ENCODE results near the gene TINAGL1.

The TINAGL1 gene

DNA sequence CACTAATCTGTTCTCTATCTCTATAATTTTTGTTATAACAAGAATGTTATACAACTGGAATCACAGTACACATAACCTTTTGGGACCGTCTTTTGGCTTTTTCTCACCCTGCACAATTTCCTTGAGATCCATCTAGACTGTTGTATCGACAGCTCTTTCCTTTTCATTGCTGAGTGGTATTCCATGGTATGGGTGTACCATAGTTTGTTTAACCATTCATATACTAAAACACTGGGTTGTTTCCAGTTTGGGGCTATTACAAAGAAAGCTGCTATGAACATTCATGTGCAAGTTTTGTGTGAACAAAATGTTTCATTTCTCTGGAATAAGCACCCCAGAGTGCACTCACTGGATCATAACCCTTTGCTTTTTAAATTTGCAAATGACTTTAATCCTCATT, 25.8 kb downstream of the TINAGL1 start:
- TF ChIP-seq, protein P1, sequence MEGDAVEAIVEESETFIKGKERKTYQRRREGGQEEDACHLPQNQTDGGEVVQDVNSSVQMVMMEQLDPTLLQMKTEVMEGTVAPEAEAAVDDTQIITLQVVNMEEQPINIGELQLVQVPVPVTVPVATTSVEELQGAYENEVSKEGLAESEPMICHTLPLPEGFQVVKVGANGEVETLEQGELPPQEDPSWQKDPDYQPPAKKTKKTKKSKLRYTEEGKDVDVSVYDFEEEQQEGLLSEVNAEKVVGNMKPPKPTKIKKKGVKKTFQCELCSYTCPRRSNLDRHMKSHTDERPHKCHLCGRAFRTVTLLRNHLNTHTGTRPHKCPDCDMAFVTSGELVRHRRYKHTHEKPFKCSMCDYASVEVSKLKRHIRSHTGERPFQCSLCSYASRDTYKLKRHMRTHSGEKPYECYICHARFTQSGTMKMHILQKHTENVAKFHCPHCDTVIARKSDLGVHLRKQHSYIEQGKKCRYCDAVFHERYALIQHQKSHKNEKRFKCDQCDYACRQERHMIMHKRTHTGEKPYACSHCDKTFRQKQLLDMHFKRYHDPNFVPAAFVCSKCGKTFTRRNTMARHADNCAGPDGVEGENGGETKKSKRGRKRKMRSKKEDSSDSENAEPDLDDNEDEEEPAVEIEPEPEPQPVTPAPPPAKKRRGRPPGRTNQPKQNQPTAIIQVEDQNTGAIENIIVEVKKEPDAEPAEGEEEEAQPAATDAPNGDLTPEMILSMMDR (IDR thresholded peaks at IDR 0.05; ENCODE audit: low read depth, low read length, missing control alignments), result no peak
- in situ Hi-C loops (cut with HindIII; ENCODE audit: low pct_ligation_motif_present, low sequenced_read_pairs), result no loop called here
- Histone ChIP-seq H3K36me3 (replicated peaks) (no peaks in the 10 kb centered on the region), H3K27me3 (replicated peaks) (no peaks in the 10 kb centered on the region), H3K27ac (no peak overlapping the region), H3K4me3 (ENCODE audit: low read depth, low read length) (no peak overlapping the region)
- DNase-seq, result no peak

DNA sequence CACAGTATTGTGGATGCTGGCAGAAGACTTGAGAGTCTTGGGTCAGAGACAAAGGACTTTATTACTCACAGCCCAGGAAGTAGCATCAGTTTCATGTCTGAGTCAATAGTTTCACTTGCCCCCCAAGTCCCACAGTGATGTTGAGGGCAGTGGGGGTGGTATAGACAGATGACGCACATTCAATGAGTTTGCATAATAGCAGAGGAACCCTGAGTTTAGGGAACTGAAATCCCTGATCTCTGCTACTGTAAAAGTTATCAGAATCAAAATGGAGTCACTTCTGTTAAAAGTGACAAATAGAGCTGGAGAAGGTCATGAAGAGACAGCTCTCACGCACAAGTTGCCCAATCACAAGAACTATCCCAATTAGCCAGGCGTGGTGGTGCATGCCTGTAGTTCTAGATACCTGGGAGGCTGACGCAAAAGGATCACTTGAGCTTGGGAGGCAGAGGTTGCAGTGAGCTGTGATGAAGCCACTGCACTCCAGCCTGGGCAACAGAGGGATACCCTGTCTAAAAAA, 29.7 kb downstream of the TINAGL1 start:
- DNase-seq, result peak; percentile 78
- TF ChIP-seq, protein P1 (IDR thresholded peaks at IDR 0.05; ENCODE audit: low read depth, low read length, missing control alignments), result no peak
- peak overlapping the region; percentile 18 for H3K27ac ChIP-seq
- no peak overlapping the region for H3K4me3 ChIP-seq (ENCODE audit: low read depth, low read length)
- no peaks in the 10 kb centered on the region for H3K27me3 ChIP-seq (replicated peaks)
- in situ Hi-C loops (cut with HindIII; ENCODE audit: low pct_ligation_motif_present, low sequenced_read_pairs), result no loop called here
- H3K36me3 ChIP-seq (replicated peaks), result no peaks in the 10 kb centered on the region

DNA sequence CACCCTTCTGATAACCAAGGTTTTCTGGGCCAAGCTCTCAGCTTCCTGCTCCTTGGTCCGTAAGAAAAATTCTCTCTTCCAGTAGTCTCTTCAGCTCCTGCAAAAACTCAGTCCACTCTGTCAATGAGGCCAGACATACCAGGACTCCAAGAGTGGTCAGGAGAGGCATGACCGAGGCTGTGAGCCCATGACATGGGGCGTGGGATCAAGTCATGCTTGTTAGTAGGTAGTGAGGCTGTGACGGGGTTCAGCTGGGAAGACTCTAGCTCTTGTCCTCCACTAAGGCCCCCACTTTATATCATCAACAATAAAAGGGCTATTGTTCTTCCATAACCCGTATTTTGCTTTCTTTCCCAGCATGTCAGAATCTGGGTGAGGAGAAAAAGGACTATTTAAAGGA, 31.0 kb downstream of the TINAGL1 start:
- Histone ChIP-seq H3K36me3 (replicated peaks) (no peaks in the 10 kb centered on the region), H3K27me3 (replicated peaks) (no peaks in the 10 kb centered on the region), H3K4me3 (ENCODE audit: low read depth, low read length) (no peak overlapping the region), H3K27ac (no peak overlapping the region)
- no peak for DNase-seq
- TF ChIP-seq, protein P1 (IDR thresholded peaks at IDR 0.05; ENCODE audit: low read depth, low read length, missing control alignments), result no peak
- in situ Hi-C loops (cut with HindIII; ENCODE audit: low pct_ligation_motif_present, low sequenced_read_pairs), result no loop called here

DNA sequence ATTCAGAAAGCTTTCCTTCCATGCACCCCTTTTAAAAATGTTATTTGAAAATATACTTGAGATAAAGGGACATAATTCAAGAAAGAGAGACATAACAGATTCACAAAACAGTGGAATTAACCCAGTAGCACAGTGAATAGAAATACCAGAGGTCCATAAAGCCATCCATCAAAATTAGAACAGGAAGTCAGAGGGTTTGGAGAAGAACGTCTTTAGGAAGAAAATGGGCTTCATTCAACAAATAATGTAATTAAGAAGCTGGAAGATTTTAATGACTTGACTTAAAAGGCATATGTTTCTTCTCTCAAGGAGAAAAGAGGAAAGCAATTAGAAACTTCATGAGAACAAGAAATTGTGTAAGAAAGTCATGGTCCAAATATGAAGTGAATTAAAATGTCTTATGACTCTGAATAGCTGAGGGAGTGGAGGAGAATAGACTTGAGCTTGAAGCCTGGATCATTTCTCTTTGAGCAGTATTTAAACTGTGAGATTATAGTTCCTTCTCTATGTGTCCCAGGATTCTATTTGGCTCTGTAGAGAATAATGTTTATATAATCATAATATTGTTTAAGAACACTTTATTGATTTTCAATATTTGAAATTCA, 33.3 kb downstream of the TINAGL1 start:
- DNase-seq, result no peak
- Histone ChIP-seq H3K36me3 (replicated peaks) (no peaks in the 10 kb centered on the region), H3K4me3 (ENCODE audit: low read depth, low read length) (no peak overlapping the region), H3K27ac (no peak overlapping the region), H3K27me3 (replicated peaks) (no peaks in the 10 kb centered on the region)
- TF ChIP-seq, protein P1 (IDR thresholded peaks at IDR 0.05; ENCODE audit: low read depth, low read length, missing control alignments), result no peak
- in situ Hi-C loops (cut with HindIII; ENCODE audit: low pct_ligation_motif_present, low sequenced_read_pairs), result no loop called here

DNA sequence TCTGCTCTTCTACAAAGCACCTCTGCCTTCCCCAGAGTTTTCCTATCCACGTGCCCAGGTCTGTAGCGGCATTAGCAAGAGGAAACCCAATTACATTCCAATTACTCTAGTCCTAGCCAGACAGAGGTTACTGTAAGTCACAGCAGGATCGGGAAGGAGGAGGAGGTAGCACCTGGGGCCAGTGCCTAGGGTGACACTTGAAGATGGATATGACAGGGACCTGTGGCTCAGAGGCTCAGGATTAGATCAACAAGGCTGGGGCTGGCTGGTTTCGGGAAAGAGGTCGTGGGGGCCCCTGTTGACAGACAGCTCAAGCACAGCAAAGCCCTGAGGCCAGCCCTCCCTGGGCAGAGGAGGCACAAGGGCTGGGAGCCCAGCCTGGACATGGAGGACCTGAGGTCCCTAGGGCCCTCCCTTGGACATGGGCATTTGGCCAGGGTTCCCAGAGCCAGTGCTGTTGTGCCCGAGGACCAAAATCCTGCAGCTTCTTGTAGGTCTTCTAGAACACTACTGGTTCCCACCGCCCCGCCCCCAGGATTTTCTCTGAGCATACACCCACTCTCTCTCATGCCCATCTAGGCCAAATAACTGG, 38.2 kb downstream of the TINAGL1 start:
- in situ Hi-C loops (cut with HindIII; ENCODE audit: low pct_ligation_motif_present, low sequenced_read_pairs), result no loop called here
- TF ChIP-seq, protein P1 (IDR thresholded peaks at IDR 0.05; ENCODE audit: low read depth, low read length, missing control alignments), result no peak
- DNase-seq, result no peak
- no peak overlapping the region for H3K27ac ChIP-seq
- H3K36me3 ChIP-seq (replicated peaks), result no peaks in the 10 kb centered on the region
- H3K27me3 ChIP-seq (replicated peaks), result peaks cover 3% of the 10 kb centered on the region
- no peak overlapping the region for H3K4me3 ChIP-seq (ENCODE audit: low read depth, low read length)

Measured in brain microvascular endothelial cell (primary cell).